Neural cell (in vitro differentiated cells): ENCODE data around the gene PTPRK. TPM values are rescaled to one million over a fixed set of nuclear protein-coding genes. Genes with fewer than 3 reads are reported as not detected.

Source experiments
- H2AFZ ChIP-seq: fragments of 200-600, 300-800 bp; sonication (generic), shearing (Covaris generic); 2 replicates; pipeline ENCODE4 v1.6.0; 2014; ENCODE audit warnings: low read depth, mild to moderate bottlenecking, antibody characterized with exemption, low read length, moderate library complexity
- H3F3A ChIP-seq: fragments of 200-600 bp; shearing (Covaris generic); 2 replicates; pipeline ENCODE4 v1.6.1; 2016; ENCODE audit warnings: mild to moderate bottlenecking, moderate library complexity, mixed read lengths, antibody characterized with exemption, low read length; ENCODE audit not compliant: insufficient read depth, poor library complexity, severe bottlenecking
- H3K27ac ChIP-seq: fragments of 200-600, 300-800 bp; sonication (generic), shearing (Covaris generic); 2 replicates; pipeline ENCODE4 v1.5.1; 2014; ENCODE audit warnings: mild to moderate bottlenecking, low read length, moderate library complexity
- H3K27me3 ChIP-seq: fragments of 300-800, 200-600 bp; sonication (generic), shearing (Covaris generic); 2 replicates; pipeline ENCODE4 v1.6.0; 2014; ENCODE audit warnings: mild to moderate bottlenecking, low read depth, low read length, moderate library complexity; ENCODE audit not compliant: insufficient read depth
- H3K36me3 ChIP-seq: fragments of 300-800, 200-600 bp; sonication (generic), shearing (Covaris generic); 2 replicates; pipeline ENCODE4 v1.5.1; 2014; ENCODE audit warnings: mild to moderate bottlenecking, antibody characterized with exemption, low read length, moderate library complexity; ENCODE audit not compliant: insufficient read depth
- H3K4me2 ChIP-seq: fragments of 300-800, 200-600 bp; sonication (generic), shearing (Covaris generic); 2 replicates; pipeline ENCODE4 v1.6.0; 2014; ENCODE audit warnings: mild to moderate bottlenecking, low read length
- H3K4me3 ChIP-seq: fragments of 300-800, 200-600 bp; sonication (generic), shearing (Covaris generic); 2 replicates; pipeline ENCODE4 v1.5.1; 2014; ENCODE audit warnings: mild to moderate bottlenecking, low read length, moderate library complexity
- H3K79me2 ChIP-seq: fragments of 200-600 bp; shearing (Covaris generic); replicated peaks from 2 replicates; pipeline ENCODE4 v1.6.0; 2014; ENCODE audit warnings: mild to moderate bottlenecking, low read length, moderate library complexity; ENCODE audit not compliant: insufficient read depth
- H3K9ac ChIP-seq: fragments of 300-800, 200-600 bp; sonication (generic), shearing (Covaris generic); 2 replicates; pipeline ENCODE4 v1.6.1; 2016; ENCODE audit warnings: mild to moderate bottlenecking, low read length, mixed read lengths
- H3K9me2 ChIP-seq: fragments of 200-600 bp; shearing (Covaris generic); 2 replicates; pipeline ENCODE4 v1.6.1; 2016; ENCODE audit warnings: mild to moderate bottlenecking, low read length, mixed read lengths; ENCODE audit not compliant: insufficient read depth
- H3K9me3 ChIP-seq: fragments of 200-600, 300-800 bp; sonication (generic), shearing (Covaris generic); 2 replicates; pipeline ENCODE4 v1.6.1; 2016; ENCODE audit warnings: mild to moderate bottlenecking, mixed run types, low read length, moderate library complexity, mixed read lengths
- H4K20me1 ChIP-seq: fragments of 200-600 bp; shearing (Covaris generic); 2 replicates; pipeline ENCODE4 v1.6.1; 2016; ENCODE audit warnings: mild to moderate bottlenecking, mixed run types; ENCODE audit not compliant: insufficient read depth
- CTCF ChIP-seq: fragments of 450-650 bp; IDR thresholded peaks from 2 replicates; pipeline ENCODE4 v1.5.1; 2014; ENCODE audit warnings: antibody characterized with exemption, mild to moderate bottlenecking, moderate library complexity; ENCODE audit not compliant: poor library complexity, severe bottlenecking
- EP300 ChIP-seq: fragments of 450-650 bp; conservative IDR thresholded peaks from 2 replicates; pipeline ENCODE4 v1.6.1; 2014; ENCODE audit warnings: antibody characterized with exemption, mild to moderate bottlenecking, moderate library complexity; ENCODE audit not compliant: poor library complexity, severe bottlenecking
- EZH2 ChIP-seq: fragments of 200-600, 300-800 bp; shearing (Covaris generic), sonication (generic); IDR thresholded peaks from 2 replicates; pipeline ENCODE4 v1.6.1; 2014; ENCODE audit warnings: antibody characterized with exemption, low read length, borderline replicate concordance, mild to moderate bottlenecking; ENCODE audit not compliant: insufficient read depth, poor library complexity, severe bottlenecking
- MXI1 ChIP-seq: fragments of 450-650 bp; conservative IDR thresholded peaks from 2 replicates; pipeline ENCODE4 v1.6.1; 2014; ENCODE audit warnings: antibody characterized with exemption, mild to moderate bottlenecking; ENCODE audit not compliant: poor library complexity, severe bottlenecking
- POLR2AphosphoS5 ChIP-seq: IDR thresholded peaks from 2 replicates; pipeline ENCODE4 v1.6.1; 2012
- RAD21 ChIP-seq: fragments of 450-650 bp; conservative IDR thresholded peaks from 2 replicates; pipeline ENCODE4 v1.6.1; 2014; ENCODE audit warnings: antibody characterized with exemption, mild to moderate bottlenecking, moderate library complexity
- SMC3 ChIP-seq: fragments of 450-650 bp; conservative IDR thresholded peaks from 2 replicates; pipeline ENCODE4 v1.6.1; 2014; ENCODE audit warnings: antibody characterized with exemption, mild to moderate bottlenecking, moderate library complexity; ENCODE audit not compliant: poor library complexity
- TAF1 ChIP-seq: IDR thresholded peaks from 2 replicates; pipeline ENCODE4 v1.6.1; 2012; ENCODE audit warnings: low read depth
- polyA plus RNA-seq: library from polyadenylated mRNA; depleted of rRNA; stranded (reverse); fragments of >200 nt; gene quantifications from 2 replicates; pipeline ENCODE4 v1.2.3, GENCODE V29; 2014
- TF ChIP-seq, protein P1 (sequence below): IDR thresholded peaks from 2 replicates; pipeline ENCODE4 v1.6.1; 2012; ENCODE audit warnings: borderline replicate concordance

PTPRK gene
- polyA plus RNA-seq, 1 donor from 2014 or later, result 10.4 TPM

DNA sequence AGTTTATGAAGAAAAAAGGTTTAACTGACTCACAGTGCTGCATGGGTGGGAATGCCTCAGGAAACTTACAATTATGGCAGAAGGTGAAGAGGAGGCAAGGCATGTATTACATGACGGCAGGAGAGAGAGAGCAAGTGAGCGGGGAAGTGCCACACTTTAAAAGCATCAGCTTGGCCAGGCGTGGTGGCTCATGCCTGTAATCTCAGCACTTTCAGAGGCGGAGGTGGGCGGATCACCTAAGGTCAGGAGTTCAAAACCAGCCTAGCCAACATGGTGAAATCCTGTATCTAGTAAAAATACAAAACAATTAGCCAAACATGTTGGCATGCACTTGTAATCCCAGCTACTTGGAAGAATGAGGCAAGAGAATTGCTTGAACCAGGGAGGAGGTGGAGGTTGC, 406.2 kb downstream of the PTPRK start:
- no peak overlapping the region for H2AFZ ChIP-seq

GRCh38 chr6:128112494-128112893, 407.9 kb downstream of the PTPRK start:
- H4K20me1 ChIP-seq, result no peaks in the 10 kb centered on the region
- no peaks in the 10 kb centered on the region for H3F3A ChIP-seq
- no peaks in the 10 kb centered on the region for H3K9me2 ChIP-seq
- no peak for TF ChIP-seq SMC3
- TF ChIP-seq POLR2AphosphoS5, result peak; percentile 31
- peak; percentile 38 for TF ChIP-seq EP300
- H3K4me2 ChIP-seq, result no peak overlapping the region
- no peak overlapping the region for H3K9ac ChIP-seq
- H3K27ac ChIP-seq, result no peak overlapping the region
- H3K27me3 ChIP-seq, result no peaks in the 10 kb centered on the region
- H3K9me3 ChIP-seq, result no peaks in the 10 kb centered on the region
- H3K36me3 ChIP-seq, result no peaks in the 10 kb centered on the region
- H2AFZ ChIP-seq, result no peak overlapping the region
- no peak overlapping the region for H3K4me3 ChIP-seq
- no peaks in the 10 kb centered on the region for H3K79me2 ChIP-seq

More for the DNA sequence above, 406.2 kb downstream of the PTPRK start:
- no peak overlapping the region for H3K27ac ChIP-seq
- H3K9ac ChIP-seq, result no peak overlapping the region
- H3K4me3 ChIP-seq, result no peak overlapping the region
- H3K4me2 ChIP-seq, result no peak overlapping the region
- H3K9me2 ChIP-seq, result no peaks in the 10 kb centered on the region
- H3F3A ChIP-seq, result no peaks in the 10 kb centered on the region
- TF ChIP-seq EP300, result no peak
- no peak for TF ChIP-seq EZH2
- no peak for TF ChIP-seq TAF1
- no peak for TF ChIP-seq CTCF
- TF ChIP-seq, protein P1, sequence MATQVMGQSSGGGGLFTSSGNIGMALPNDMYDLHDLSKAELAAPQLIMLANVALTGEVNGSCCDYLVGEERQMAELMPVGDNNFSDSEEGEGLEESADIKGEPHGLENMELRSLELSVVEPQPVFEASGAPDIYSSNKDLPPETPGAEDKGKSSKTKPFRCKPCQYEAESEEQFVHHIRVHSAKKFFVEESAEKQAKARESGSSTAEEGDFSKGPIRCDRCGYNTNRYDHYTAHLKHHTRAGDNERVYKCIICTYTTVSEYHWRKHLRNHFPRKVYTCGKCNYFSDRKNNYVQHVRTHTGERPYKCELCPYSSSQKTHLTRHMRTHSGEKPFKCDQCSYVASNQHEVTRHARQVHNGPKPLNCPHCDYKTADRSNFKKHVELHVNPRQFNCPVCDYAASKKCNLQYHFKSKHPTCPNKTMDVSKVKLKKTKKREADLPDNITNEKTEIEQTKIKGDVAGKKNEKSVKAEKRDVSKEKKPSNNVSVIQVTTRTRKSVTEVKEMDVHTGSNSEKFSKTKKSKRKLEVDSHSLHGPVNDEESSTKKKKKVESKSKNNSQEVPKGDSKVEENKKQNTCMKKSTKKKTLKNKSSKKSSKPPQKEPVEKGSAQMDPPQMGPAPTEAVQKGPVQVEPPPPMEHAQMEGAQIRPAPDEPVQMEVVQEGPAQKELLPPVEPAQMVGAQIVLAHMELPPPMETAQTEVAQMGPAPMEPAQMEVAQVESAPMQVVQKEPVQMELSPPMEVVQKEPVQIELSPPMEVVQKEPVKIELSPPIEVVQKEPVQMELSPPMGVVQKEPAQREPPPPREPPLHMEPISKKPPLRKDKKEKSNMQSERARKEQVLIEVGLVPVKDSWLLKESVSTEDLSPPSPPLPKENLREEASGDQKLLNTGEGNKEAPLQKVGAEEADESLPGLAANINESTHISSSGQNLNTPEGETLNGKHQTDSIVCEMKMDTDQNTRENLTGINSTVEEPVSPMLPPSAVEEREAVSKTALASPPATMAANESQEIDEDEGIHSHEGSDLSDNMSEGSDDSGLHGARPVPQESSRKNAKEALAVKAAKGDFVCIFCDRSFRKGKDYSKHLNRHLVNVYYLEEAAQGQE, result no peak
- no peaks in the 10 kb centered on the region for H3K9me3 ChIP-seq
- no peaks in the 10 kb centered on the region for H3K27me3 ChIP-seq
- no peaks in the 10 kb centered on the region for H3K36me3 ChIP-seq
- no peaks in the 10 kb centered on the region for H3K79me2 ChIP-seq
- H4K20me1 ChIP-seq, result no peaks in the 10 kb centered on the region

GRCh38 chr6:128111096-128111495, 409.3 kb downstream of the PTPRK start:
- Histone ChIP-seq H3K4me2 (no peak overlapping the region), H3F3A (no peaks in the 10 kb centered on the region), H3K9me2 (no peaks in the 10 kb centered on the region), H3K9me3 (no peaks in the 10 kb centered on the region), H2AFZ (no peak overlapping the region), H3K9ac (no peak overlapping the region), H4K20me1 (no peaks in the 10 kb centered on the region), H3K36me3 (no peaks in the 10 kb centered on the region), H3K27me3 (no peaks in the 10 kb centered on the region), H3K79me2 (no peaks in the 10 kb centered on the region), H3K27ac (no peak overlapping the region), H3K4me3 (no peak overlapping the region)
- TF ChIP-seq TAF1, result no peak
- TF ChIP-seq MXI1, result no peak
- TF ChIP-seq, protein P1, result no peak
- TF ChIP-seq EZH2, result no peak
- no peak for TF ChIP-seq CTCF
- no peak for TF ChIP-seq RAD21
- TF ChIP-seq EP300, result no peak
- no peak for TF ChIP-seq POLR2AphosphoS5
- no peak for TF ChIP-seq SMC3
